GM21526 (cell line): ENCODE results near the gene ZNF106.

Experiments used
- ATAC-seq: cut with Tn5 transposase; IDR thresholded peaks from one replicate; pipeline ENCODE4 v1.9.1; 2021; ENCODE audit warnings: moderate library complexity; ENCODE audit not compliant: unreplicated experiment, low FRiP score

ZNF106 gene

GRCh38 chr15:42409011-42409410 is 81.9 kb downstream of the ZNF106 start:
- ATAC-seq = no peak

DNA sequence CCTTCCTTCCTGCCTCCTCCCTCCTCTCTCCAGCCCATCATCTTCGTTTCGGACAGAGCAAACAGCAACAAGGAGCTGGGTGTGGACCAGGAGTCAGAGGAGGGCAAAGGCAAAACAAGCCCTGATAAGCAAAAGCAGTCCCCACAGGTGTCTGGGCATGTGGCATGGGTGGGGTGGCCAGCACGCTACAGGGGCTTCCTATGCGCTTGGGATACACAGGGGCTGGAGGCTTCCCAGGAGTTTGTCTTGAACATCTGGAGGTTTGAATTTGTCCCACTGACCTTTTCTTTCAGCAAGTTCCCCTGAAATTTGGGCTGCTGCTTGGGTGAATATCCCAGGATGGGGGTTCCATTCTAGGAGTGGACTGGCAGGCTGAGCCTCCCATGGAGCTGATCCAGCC is 82.8 kb downstream of the ZNF106 start:
- no peak for ATAC-seq

- no peak for ATAC-seq
Observed at GRCh38 chr15:42405863-42406482, 85.0 kb downstream of the ZNF106 start.

- ATAC-seq = no peak
Observed at GRCh38 chr15:42404461-42405235, 86.3 kb downstream of the ZNF106 start.

DNA sequence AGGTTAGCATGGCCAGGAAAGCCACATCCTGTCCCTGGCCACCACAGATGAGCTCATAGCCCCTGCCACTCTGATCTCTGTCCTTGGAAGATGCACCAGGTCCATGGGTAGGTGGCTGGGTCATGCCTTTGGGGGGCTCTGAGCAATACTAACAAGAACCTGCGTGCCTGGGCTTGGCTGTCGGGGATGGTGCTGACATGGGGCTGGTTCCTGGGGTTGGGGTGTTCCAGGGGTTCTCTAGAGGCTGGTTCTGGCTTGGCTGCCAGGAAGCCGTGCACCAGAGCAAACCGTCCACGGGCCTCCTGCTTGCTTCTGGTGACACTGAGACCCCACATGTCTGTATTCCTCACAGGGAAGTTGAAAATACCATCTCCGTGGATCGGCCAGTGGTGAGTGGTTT is 87.6 kb downstream of the ZNF106 start:
- ATAC-seq = no peak

DNA sequence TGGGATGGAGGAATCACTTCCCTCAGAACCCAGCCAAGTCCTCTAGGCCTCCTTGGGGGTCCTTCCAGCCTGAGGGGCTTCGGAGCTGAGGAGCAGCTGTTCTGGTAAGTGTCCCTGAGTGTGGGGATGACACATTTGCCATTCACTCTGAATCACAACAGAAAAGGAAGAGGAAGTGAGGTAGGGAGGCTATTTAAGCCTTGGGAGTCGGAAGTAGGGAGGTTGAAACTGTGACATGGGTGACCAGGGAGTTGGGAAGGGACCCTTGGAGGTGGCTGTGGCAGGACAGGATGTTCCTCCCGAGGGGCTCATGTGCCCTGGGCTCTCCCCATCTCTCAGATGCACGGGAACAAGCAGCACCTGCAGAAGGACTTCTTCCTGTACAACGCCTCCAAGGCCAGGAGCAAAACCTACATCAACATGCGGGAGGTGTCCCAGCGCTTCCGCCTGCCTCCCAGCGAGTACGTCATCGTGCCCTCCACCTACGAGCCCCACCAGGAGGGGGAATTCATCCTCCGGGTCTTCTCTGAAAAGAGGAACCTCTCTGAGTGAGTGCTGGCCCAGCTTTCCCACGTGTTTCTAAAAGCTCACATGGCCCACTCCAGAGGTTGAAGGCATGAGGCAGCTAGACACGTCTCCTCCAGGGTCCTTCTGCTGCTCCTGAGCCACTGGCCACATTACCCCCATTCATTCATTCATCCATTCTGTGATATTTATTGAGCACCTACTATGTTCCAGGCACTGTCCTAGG is 88.3 kb downstream of the ZNF106 start:
- no peak for ATAC-seq

- ATAC-seq = no peak
Observed at GRCh38 chr15:42401544-42402454, 89.1 kb downstream of the ZNF106 start.

DNA sequence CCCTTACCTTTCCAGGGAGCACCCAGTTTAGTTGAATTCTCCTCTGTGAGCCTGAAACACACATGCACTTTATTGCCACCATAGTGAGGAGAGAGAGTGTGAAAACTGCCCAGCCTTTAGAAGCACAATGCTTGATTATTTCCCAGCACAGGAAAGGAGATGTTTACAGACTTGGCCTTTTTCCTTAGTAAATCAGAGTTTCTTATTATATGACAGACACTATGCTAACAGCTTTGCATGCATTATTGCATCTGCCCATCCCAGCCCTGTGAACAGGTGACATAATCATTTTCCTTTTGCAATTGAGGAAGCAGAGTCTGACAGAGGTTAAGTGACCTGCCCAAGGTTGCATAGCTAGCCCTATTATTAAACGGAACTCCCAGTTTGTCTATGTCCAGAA is 95.1 kb downstream of the ZNF106 start:
- ATAC-seq = no peak

DNA sequence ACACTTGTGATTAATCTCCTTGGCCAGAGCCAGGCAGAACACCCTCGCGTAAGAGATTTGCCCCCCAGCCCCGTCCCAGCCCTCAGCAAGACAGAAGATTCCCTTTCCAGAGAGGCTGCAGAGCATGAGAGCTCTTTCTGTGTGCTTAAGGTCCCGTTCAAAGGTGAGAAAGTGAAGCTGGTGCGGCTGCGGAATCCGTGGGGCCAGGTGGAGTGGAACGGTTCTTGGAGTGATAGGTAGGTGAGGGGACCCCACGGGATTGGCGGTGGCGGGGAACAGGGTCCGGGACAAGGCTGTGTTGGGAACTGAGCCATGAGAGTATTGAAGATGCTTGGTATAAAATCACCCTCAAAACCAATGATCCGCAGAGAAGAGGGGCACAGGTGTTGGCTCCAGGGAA is 96.8 kb downstream of the ZNF106 start:
- ATAC-seq = no peak

- ATAC-seq = no peak
Observed at GRCh38 chr15:42392309-42393024, 98.5 kb downstream of the ZNF106 start.

GRCh38 chr15:42387603-42388002 is 103.3 kb downstream of the ZNF106 start:
- ATAC-seq = no peak

GRCh38 chr15:42385980-42386700 is 104.8 kb downstream of the ZNF106 start:
- ATAC-seq = no peak

DNA sequence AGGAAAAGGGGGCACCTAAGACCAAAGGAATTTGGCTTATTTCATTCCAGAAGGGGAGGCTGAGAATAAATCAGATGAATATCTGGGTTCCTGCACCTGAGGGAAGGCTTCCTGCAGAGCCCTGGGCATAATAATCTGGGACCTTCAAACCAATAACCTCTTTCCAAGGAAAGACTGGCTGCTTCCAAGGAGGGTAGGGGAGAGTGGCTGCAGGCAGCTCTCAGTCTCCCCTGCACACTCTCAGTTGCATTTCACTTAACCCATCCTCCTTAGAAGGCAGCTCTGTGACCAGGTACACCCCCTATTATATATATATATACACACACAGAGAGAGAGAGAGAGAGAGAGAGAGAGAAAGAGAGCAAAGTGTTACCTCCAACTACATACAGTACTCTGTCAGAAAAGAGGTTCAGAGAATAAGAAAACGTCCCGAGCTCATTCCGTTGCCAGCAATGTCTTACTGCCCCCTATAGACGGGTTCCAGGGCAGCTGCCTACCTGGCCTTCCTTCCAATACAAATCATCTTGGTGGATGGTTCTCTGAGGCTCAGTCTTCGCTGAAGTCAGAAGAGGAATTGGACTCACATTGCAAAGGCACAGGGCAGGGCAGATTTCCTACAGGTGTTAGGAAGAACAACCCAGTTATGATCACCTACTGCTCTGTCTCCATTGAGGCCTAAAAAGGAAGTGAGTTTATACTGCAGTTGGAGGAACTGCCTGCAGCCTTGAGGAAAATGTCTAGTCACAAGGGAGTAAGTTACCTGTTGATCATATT is 105.5 kb downstream of the ZNF106 start:
- ATAC-seq = no peak

DNA sequence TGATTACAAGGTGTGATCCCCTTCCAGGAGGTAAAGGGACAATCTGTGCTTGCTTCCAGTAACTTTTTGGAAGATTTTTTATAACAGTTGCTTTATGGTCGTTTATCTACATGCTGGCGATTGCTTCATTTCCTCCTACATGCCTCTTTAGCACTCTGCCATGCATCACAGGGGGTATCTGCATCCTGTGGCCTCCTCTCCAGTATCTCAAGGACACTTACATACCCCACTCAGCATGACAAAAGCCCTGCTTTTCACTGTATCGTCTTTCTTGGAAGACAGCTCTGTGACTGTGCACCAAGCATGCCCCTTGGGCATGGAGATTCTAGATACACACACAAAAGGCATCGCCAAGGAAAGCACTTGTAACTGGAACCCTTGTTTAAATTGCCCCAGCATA is 106.3 kb downstream of the ZNF106 start:
- no peak for ATAC-seq

GRCh38 chr15:42378011-42378410 is 112.9 kb downstream of the ZNF106 start:
- no peak for ATAC-seq

DNA sequence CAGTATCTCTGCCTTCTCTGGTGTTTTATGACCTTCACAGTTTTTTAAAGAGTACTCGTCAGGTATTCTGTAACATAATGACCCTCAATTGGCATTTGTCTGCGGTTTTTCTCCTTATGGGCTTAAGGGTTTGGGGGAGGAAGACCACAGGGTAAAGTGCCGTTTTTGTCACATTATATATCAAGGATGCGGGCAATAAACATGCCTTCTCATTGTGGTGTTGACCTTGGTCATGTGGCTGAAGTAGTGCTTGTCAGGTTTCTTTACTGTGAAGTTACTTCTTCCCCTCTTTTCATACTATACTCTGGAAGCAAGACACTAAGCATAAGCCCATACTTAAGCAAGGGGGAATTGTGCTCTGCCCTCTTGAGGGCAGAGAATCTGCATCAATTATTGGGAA is 115.0 kb downstream of the ZNF106 start:
- no peak for ATAC-seq

GRCh38 chr15:42375252-42375651 is 115.7 kb downstream of the ZNF106 start:
- no peak for ATAC-seq

DNA sequence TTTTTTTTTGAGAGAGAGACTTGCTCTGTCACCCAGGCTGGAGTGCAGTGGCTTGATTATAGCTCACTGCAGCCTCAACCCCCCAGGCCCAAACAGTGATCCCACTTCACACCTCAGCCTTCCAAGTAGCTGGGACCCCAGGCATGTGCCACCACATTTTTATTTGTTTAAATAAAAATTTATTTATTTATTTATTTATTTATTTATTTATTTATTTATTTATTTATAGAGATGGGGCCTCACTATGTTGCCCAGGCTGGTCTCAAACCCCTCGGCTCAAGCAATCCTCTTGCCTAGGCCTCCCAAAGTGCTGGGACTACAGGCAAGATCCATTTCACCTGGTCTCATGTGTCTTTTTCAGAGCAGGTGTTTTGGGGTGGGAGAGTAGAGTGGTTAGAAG is 116.1 kb downstream of the ZNF106 start:
- ATAC-seq = no peak

- ATAC-seq = no peak
Observed at GRCh38 chr15:42373936-42374335, 117.0 kb downstream of the ZNF106 start.
